Embryonic facial prominence (tissue), 1 donor: ENCODE data around the gene THUMPD1.
"Not testable (repeated sequence)": the region's sequence is repeated elsewhere in the genome, so short reads cannot be mapped to it uniquely, and the experiment has no call there.

Source experiments
- DNase-seq: peaks from one replicate; pipeline ENCODE4 v3.0.0-alpha.2; 2016; ENCODE audit errors: extremely low spot score

Gene THUMPD1

GRCh38 chr16:20694096-20694495 lies 47.5 kb downstream of the THUMPD1 start:
- DNase-seq: not testable (repeated sequence)

DNA sequence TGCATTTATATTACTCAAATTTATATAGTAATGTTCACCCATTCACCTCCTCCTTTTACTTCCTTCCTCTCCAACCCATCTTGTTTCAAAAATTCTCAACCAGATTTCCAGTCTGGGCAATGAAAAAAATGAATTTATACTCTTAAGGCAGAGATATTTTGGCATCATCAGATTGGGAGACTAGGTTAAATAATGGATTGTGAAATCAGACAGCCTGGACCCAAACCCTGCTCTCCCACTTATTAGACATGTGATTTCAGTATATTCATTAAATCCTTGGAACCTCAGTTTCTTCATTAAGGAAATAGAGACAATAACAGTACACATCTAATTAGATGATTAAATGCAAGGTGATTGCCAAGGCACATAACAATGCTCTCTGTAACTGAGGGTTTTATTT lies 52.0 kb downstream of the THUMPD1 start:
- no peak for DNase-seq

DNA sequence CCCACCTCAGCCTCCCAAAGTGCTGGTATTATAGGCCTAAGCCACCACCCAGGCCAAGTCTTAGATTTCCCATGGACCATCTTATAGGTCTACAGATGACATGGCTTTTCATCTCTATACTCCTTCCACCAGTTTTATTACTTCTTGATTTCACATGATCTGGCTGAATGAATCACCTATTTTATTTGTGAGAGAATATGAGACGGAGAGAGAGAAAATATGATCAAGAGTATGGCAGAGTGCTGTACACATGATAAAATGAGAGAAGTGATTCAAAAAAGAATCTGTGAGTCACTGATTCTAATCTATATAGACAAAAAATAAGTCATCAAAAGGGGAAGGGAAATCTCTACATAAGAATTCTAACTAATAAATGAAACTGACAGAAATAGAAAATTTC lies 57.8 kb downstream of the THUMPD1 start:
- no peak for DNase-seq
